ENCODE data around the gene GJD2.

Gene GJD2

GRCh38 chr15:34729886-34730285, 24.9 kb downstream of the GJD2 start (continued):
- TF ChIP-seq ZBTB10 (tag by site-specific recombination; IDR thresholded peaks at IDR 0.05) (no peak), REST (tag by site-specific recombination; IDR thresholded peaks at IDR 0.05) (no peak), ZNF645 (tag by site-specific recombination; IDR thresholded peaks at IDR 0.05) (no peak), ZSCAN5A (tag by site-specific recombination; IDR thresholded peaks at IDR 0.05) (no peak), YY2 (tag by site-specific recombination; IDR thresholded peaks at IDR 0.05) (no peak)

- no peaks in the 10 kb centered on the region for H3K9me3 ChIP-seq (ENCODE audit: control insufficient read depth, insufficient read depth, low read depth, low read length)
- no peak overlapping the region for H3K27ac ChIP-seq (ENCODE audit: extremely low read depth, low read depth, low read length)
- H3K4me3 ChIP-seq (ENCODE audit: low read depth, low read length), result no peak overlapping the region
- TF ChIP-seq ZNF112 (tag by site-specific recombination; IDR thresholded peaks at IDR 0.05) (no peak), ZNF580 (tag by site-specific recombination; IDR thresholded peaks at IDR 0.05) (no peak), ZNF274 (IDR thresholded peaks at IDR 0.05; ENCODE audit: low read length) (no peak), ZNF274 (tag by site-specific recombination; IDR thresholded peaks at IDR 0.05; ENCODE audit: borderline replicate concordance) (no peak), ZNF292 (tag by site-specific recombination; IDR thresholded peaks at IDR 0.05; ENCODE audit: borderline replicate concordance, low read depth) (no peak), ZNF561 (tag by site-specific recombination; IDR thresholded peaks at IDR 0.05; ENCODE audit: borderline replicate concordance) (no peak), ZNF837 (tag by site-specific recombination; IDR thresholded peaks at IDR 0.05) (no peak), ZNF701 (tag by site-specific recombination; IDR thresholded peaks at IDR 0.05) (no peak), ZBTB17 (tag by site-specific recombination; IDR thresholded peaks at IDR 0.05) (no peak), ZNF223 (tag by site-specific recombination; IDR thresholded peaks at IDR 0.05) (no peak), ZNF10 (tag by site-specific recombination; IDR thresholded peaks at IDR 0.05) (no peak), AEBP2 (tag by site-specific recombination; IDR thresholded peaks at IDR 0.05; ENCODE audit: borderline replicate concordance) (no peak)
- H3K36me3 ChIP-seq (ENCODE audit: control insufficient read depth in 2 of 2, insufficient read depth in 1 of 2, low read length in 2 of 2), result no peaks in the 10 kb centered on the region
- no peaks in the 10 kb centered on the region for H3K4me1 ChIP-seq (ENCODE audit: control insufficient read depth, insufficient read depth, low read length)
- ChIA-PET POLR2A (no interaction called here), CTCF (interaction anchor here (0.7 kb wide), 1 partner anchor 23 kb away, joined by 3 read pairs; no protein-coding TSS in a partner anchor)
Measured at GRCh38 chr15:34729056-34729455, 25.7 kb downstream of the GJD2 start.

All from HEK293 (cell line).